Mammary epithelial cell (primary cell): ENCODE measurements around the gene SERHL2.

Source experiments
- CTCF ChIP-seq, 2 donors: IDR thresholded peaks in 1 of 2; conservative IDR thresholded peaks in 1 of 2; 2 replicates each; pipeline ENCODE4 v1.5.1; 2011 to 2012; ENCODE audit warnings: inconsistent platforms in 2 of 2, low read length in 2 of 2, mild to moderate bottlenecking in 2 of 2, control low read depth in 1 of 2, low read depth in 1 of 2; ENCODE audit not compliant: insufficient read depth in 1 of 2; ENCODE audit errors: extremely low read depth in 1 of 2
- EZH2 ChIP-seq: IDR thresholded peaks from 2 replicates; pipeline ENCODE4 v1.6.1; 2012; ENCODE audit warnings: low read length, inconsistent platforms, borderline replicate concordance

GRCh38 chr22:42619261-42620063, 65.7 kb downstream of the SERHL2 start:
- TF ChIP-seq CTCF (conservative IDR thresholded peaks at IDR 0.05 in 1 of 2, IDR thresholded peaks at IDR 0.05 in 1 of 2; ENCODE audit: extremely low read depth in 1 of 2, insufficient read depth in 1 of 2, low read depth in 1 of 2, low read length in 2 of 2) (no peak), EZH2 (no peak)
